H1 (cell line): ENCODE measurements around the gene S100A6. TPM values are rescaled to one million over a fixed set of nuclear protein-coding genes. Genes with fewer than 3 reads are reported as not detected.

Experiments
- CTCF ChIA-PET: fragments of 300-600 bp; sonication (Branson Sonifier 250); formaldehyde crosslinking; loops from one replicate; lab custom pipeline; 2021; ENCODE audit not compliant: partially characterized antibody; lab: Charles Lee
- POLR2A ChIA-PET: fragments of 300-600 bp; sonication (Branson Sonifier 250); formaldehyde crosslinking; loops from one replicate; lab custom pipeline; 2021; ENCODE audit warnings: inconsistent platforms; ENCODE audit not compliant: partially characterized antibody; lab: Charles Lee
- DNase-seq, 2 experiments: peaks; one replicate each; pipeline versions ENCODE4 v3.0.0 to v3.0.0-alpha.2; 2010 to 2022; ENCODE audit warnings: low spot score in 2 of 2, low read depth in 1 of 2, mixed read lengths in 1 of 2
- FAIRE-seq: peaks from 2 replicates; lab custom pipeline; 2011; peaks lifted over from hg19 to GRCh38; lab: Jason Lieb, UNC
- H2AFZ ChIP-seq: 2 replicates; pipeline ENCODE4 v1.8.1; 2012; ENCODE audit warnings: low read length, inconsistent platforms
- H2AK5ac ChIP-seq: 2 replicates; pipeline ENCODE4 v1.6.1; 2013; ENCODE audit warnings: low read depth, low read length
- H2BK120ac ChIP-seq: replicated peaks from 2 replicates; pipeline ENCODE3; 2013; ENCODE audit warnings: low read depth, low read length, inconsistent platforms
- H2BK12ac ChIP-seq: 2 replicates; pipeline ENCODE4 v1.6.1; 2013; ENCODE audit warnings: low read depth, low read length
- H2BK15ac ChIP-seq: 2 replicates; pipeline ENCODE4 v1.6.1; 2013; ENCODE audit warnings: low read length
- H2BK20ac ChIP-seq: 2 replicates; pipeline ENCODE4 v1.6.1; 2013; ENCODE audit warnings: low read length
- H2BK5ac ChIP-seq: 2 replicates; pipeline ENCODE4 v1.6.1; 2013; ENCODE audit warnings: low read depth, low read length
- H3K14ac ChIP-seq: 2 replicates; pipeline ENCODE4 v1.6.1; 2013; ENCODE audit warnings: inconsistent platforms; ENCODE audit not compliant: insufficient read length
- H3K18ac ChIP-seq: 2 replicates; pipeline ENCODE4 v1.6.1; 2013; ENCODE audit warnings: low read length; ENCODE audit errors: extremely low read depth
- H3K23ac ChIP-seq: 2 replicates; pipeline ENCODE4 v1.6.1; 2013; ENCODE audit warnings: inconsistent platforms; ENCODE audit not compliant: insufficient read length
- H3K23me2 ChIP-seq: 2 replicates; pipeline ENCODE4 v1.6.1; 2013; ENCODE audit warnings: low read depth, low read length
- H3K27ac ChIP-seq: 2 replicates; pipeline ENCODE4 v1.6.1; 2011; ENCODE audit warnings: low read depth, low read length, inconsistent platforms
- H3K27me3 ChIP-seq, 4 experiments: replicated peaks in 1 of 4; 1 replicate in 1 of 4; 2 replicates in 3 of 4; pipeline versions ENCODE4 v1.6.1 to v1.8.1; 2011 to 2013; ENCODE audit warnings: low read length in 3 of 4, mild to moderate bottlenecking in 3 of 4, inconsistent platforms in 2 of 4, mixed read lengths in 2 of 4, moderate library complexity in 1 of 4; ENCODE audit not compliant: control insufficient read depth in 3 of 4, insufficient read depth in 3 of 4; ENCODE audit errors: extremely low read depth in 1 of 4
- H3K36me3 ChIP-seq, 4 experiments: 2 replicates each; pipeline versions ENCODE4 v1.6.1 to v1.8.1; 2011 to 2013; ENCODE audit warnings: mild to moderate bottlenecking in 4 of 4, low read length in 3 of 4, moderate library complexity in 2 of 4, control low read depth in 1 of 4, inconsistent platforms in 1 of 4; ENCODE audit not compliant: insufficient read depth in 4 of 4, control insufficient read depth in 2 of 4
- H3K4ac ChIP-seq: replicated peaks from 2 replicates; pipeline ENCODE3; 2013; ENCODE audit warnings: low read length, low read depth, mixed read lengths, inconsistent platforms; ENCODE audit not compliant: insufficient read length
- H3K4me1 ChIP-seq, 4 experiments: replicated peaks in 1 of 4; 1 replicate in 1 of 4; 2 replicates in 3 of 4; pipeline versions ENCODE4 v1.6.1 to v1.8.1; 2011 to 2013; ENCODE audit warnings: low read length in 3 of 4, inconsistent platforms in 2 of 4, mixed read lengths in 1 of 4; ENCODE audit not compliant: insufficient read depth in 4 of 4, control insufficient read depth in 3 of 4
- H3K4me2 ChIP-seq, 2 experiments: 2 replicates each; pipeline versions ENCODE4 v1.6.1 to v1.8.1; 2011 to 2013; ENCODE audit warnings: low read depth in 2 of 2, low read length in 2 of 2, control low read depth in 1 of 2, inconsistent platforms in 1 of 2, mild to moderate bottlenecking in 1 of 2; ENCODE audit not compliant: insufficient read depth in 1 of 2
- H3K4me3 ChIP-seq, 4 experiments: fragments of 200-600, 300-600 bp in 1 of 4; sonication (generic), shearing (Covaris generic), sonication (Bioruptor Twin) in 1 of 4; 2 replicates each; pipeline versions ENCODE4 v1.5.1 to v1.8.1; 2011 to 2016; ENCODE audit warnings: low read length in 4 of 4, low read depth in 3 of 4, control low read depth in 2 of 4, inconsistent platforms in 2 of 4, mild to moderate bottlenecking in 2 of 4, mixed read lengths in 1 of 4, moderate library complexity in 1 of 4; ENCODE audit not compliant: insufficient read depth in 2 of 4; ENCODE audit errors: extremely low read depth in 1 of 4
- H3K56ac ChIP-seq: replicated peaks from 2 replicates; pipeline ENCODE3; 2013; ENCODE audit warnings: low read depth, mild to moderate bottlenecking, mixed read lengths, low read length, inconsistent platforms; ENCODE audit not compliant: insufficient read length
- H3K79me1 ChIP-seq: 2 replicates; pipeline ENCODE4 v1.6.1; 2013; ENCODE audit warnings: low read depth, low read length, control low read depth
- H3K79me2 ChIP-seq, 2 experiments: 2 replicates each; pipeline versions ENCODE4 v1.6.1 to v1.8.1; 2012 to 2013; ENCODE audit warnings: low read length in 2 of 2, mild to moderate bottlenecking in 2 of 2, inconsistent platforms in 1 of 2; ENCODE audit not compliant: insufficient read depth in 2 of 2, control insufficient read depth in 1 of 2
- H3K9ac ChIP-seq, 4 experiments: replicated peaks in 1 of 4; 1 replicate in 1 of 4; 2 replicates in 3 of 4; pipeline versions ENCODE4 v1.6.1 to v1.8.1; 2011 to 2013; ENCODE audit warnings: low read depth in 3 of 4, low read length in 3 of 4, control low read depth in 2 of 4, mild to moderate bottlenecking in 2 of 4, moderate library complexity in 2 of 4, inconsistent platforms in 1 of 4; ENCODE audit errors: extremely low read depth in 1 of 4
- H3K9me3 ChIP-seq, 2 experiments: 2 replicates each; pipeline versions ENCODE4 v1.6.1 to v1.8.1; 2012 to 2013; ENCODE audit warnings: mild to moderate bottlenecking in 2 of 2, moderate library complexity in 2 of 2, control low read depth in 1 of 2, inconsistent platforms in 1 of 2, low read depth in 1 of 2, low read length in 1 of 2, mixed read lengths in 1 of 2; ENCODE audit not compliant: insufficient read depth in 2 of 2
- H4K20me1 ChIP-seq, 2 experiments: replicated peaks in 1 of 2; 2 replicates each; pipeline versions ENCODE3 to v1.8.1; 2011 to 2013; ENCODE audit warnings: inconsistent platforms in 2 of 2, low read length in 2 of 2, mild to moderate bottlenecking in 1 of 2; ENCODE audit not compliant: insufficient read depth in 2 of 2, control insufficient read depth in 1 of 2
- H4K5ac ChIP-seq: 2 replicates; pipeline ENCODE4 v1.6.1; 2013; ENCODE audit warnings: low read length, low read depth, mixed read lengths, inconsistent platforms; ENCODE audit not compliant: insufficient read length
- H4K8ac ChIP-seq: 2 replicates; pipeline ENCODE4 v1.8.0; 2013; ENCODE audit warnings: mild to moderate bottlenecking, moderate library complexity, low read length, inconsistent platforms; ENCODE audit not compliant: insufficient read depth; ENCODE audit errors: extremely low read depth
- H4K91ac ChIP-seq: replicated peaks from 2 replicates; pipeline ENCODE3; 2013; ENCODE audit warnings: low read length, mixed read lengths, inconsistent platforms; ENCODE audit not compliant: insufficient read length
- ATF3 ChIP-seq: IDR thresholded peaks from 2 replicates; pipeline ENCODE4 v1.6.1; 2011; ENCODE audit warnings: low read depth, mild to moderate bottlenecking, low read length; ENCODE audit not compliant: insufficient read depth
- EGR1 ChIP-seq: IDR thresholded peaks from 2 replicates; pipeline ENCODE4 v1.6.1; 2011; ENCODE audit warnings: low read depth, low read length, borderline replicate concordance
- GTF2F1 ChIP-seq: IDR thresholded peaks from 2 replicates; pipeline ENCODE4 v1.6.1; 2012; ENCODE audit warnings: low read depth, low read length, improper control_type of control experiment, borderline replicate concordance
- RNF2 ChIP-seq: fragments of 200-900, 300-1000 bp; sonication (generic); IDR thresholded peaks from 2 replicates; pipeline ENCODE4 v1.7.1; 2016; ENCODE audit warnings: borderline replicate concordance, low read depth, mild to moderate bottlenecking, antibody characterized with exemption, low read length; ENCODE audit not compliant: poor library complexity, severe bottlenecking; ENCODE audit errors: missing control alignments
- SIN3A ChIP-seq, 2 experiments: IDR thresholded peaks in 1 of 2; conservative IDR thresholded peaks in 1 of 2; 2 replicates each; pipeline ENCODE4 v1.6.1; 2011 to 2012; ENCODE audit warnings: low read length in 2 of 2, improper control_type of control experiment in 1 of 2, low read depth in 1 of 2, mild to moderate bottlenecking in 1 of 2
- TEAD4 ChIP-seq: IDR thresholded peaks from 2 replicates; pipeline ENCODE4 v1.6.1; 2012; ENCODE audit warnings: low read depth, low read length, inconsistent platforms, mixed read lengths
- polyA plus RNA-seq, 7 experiments: library from polyadenylated mRNA; depleted of rRNA in 3 of 7; stranded (reverse) in 5 of 7; unstranded in 2 of 7; fragments of >200 nt in 5 of 7; fragments of 200-250 nt in 2 of 7; gene quantifications; 1 replicate in 5 of 7; 2 replicates in 1 of 7; 4 replicates in 1 of 7; pipeline versions ENCODE4 v1.2.1 to v1.2.3, GENCODE V29; 2011 to 2013; ENCODE audit warnings: missing spikeins in 2 of 7, mixed read lengths in 2 of 7
- total RNA-seq: library from RNA; stranded (reverse); fragmentation: NEBNext Ultra II Directional; extraction: Animal tissue kit (Norgen Biotek cat#: 25700); gene quantifications from 2 replicates; pipeline ENCODE4 v1.2.1, GENCODE V29; 2021

Gene S100A6
- total and polyA plus RNA-seq, 2 of the 8 experiments (the other 6 are each of a cell fraction or from before 2014, with no cell fraction given) = 11.1 to 63.0 TPM

GRCh38 chr1:153578490-153578889, 42.7 kb upstream of the S100A6 start:
- no peaks in the 10 kb centered on the region for H4K20me1 ChIP-seq
- peaks cover 0 to 12% of the 10 kb centered on the region in 2 experiments; a peak in 1 of 4 replicates for H3K9me3 ChIP-seq
- H4K91ac ChIP-seq = no peak overlapping the region
- H3K23ac ChIP-seq = no peak overlapping the region
- H3K4me3 ChIP-seq = no peak overlapping the region
- H4K8ac ChIP-seq = no peak overlapping the region
- H4K5ac ChIP-seq = no peak overlapping the region
- POLR2A ChIA-PET = interaction anchor here (0.9 to 3.6 kb wide), 4 partner anchors 20 to 412 kb away, joined by 3 to 20 read pairs (median 3); partner anchors contain the start of genes CHTOP, RPS27 and S100A13
- no peaks in the 10 kb centered on the region for H3K36me3 ChIP-seq
- no peak overlapping the region for H3K9ac ChIP-seq
- peaks cover 0 to 3% (median 0%) of the 10 kb centered on the region in 4 experiments; a peak in 2 of 7 replicates for H3K4me1 ChIP-seq
- H3K79me2 ChIP-seq = no peaks in the 10 kb centered on the region
- no peak overlapping the region for H2BK12ac ChIP-seq
- no peak overlapping the region for H2BK15ac ChIP-seq
- no peak overlapping the region for H3K4ac ChIP-seq
- no peak overlapping the region for H3K14ac ChIP-seq
- no peak overlapping the region for H3K4me2 ChIP-seq
- no peak overlapping the region for H3K27ac ChIP-seq
- no peak overlapping the region for H2BK5ac ChIP-seq
- CTCF ChIA-PET = interaction anchor here (1.0 to 4.2 kb wide), 8 partner anchors 10 to 85 kb away, joined by 3 to 64 read pairs (median 10); partner anchors contain the start of genes S100A1, S100A13, S100A14 and S100A16
- H3K79me1 ChIP-seq = no peaks in the 10 kb centered on the region
- no peak overlapping the region for H2AK5ac ChIP-seq
- H2AFZ ChIP-seq = no peak overlapping the region
- no peak for DNase-seq
- no peaks in the 10 kb centered on the region for H3K27me3 ChIP-seq
- no peak for FAIRE-seq
- H3K18ac ChIP-seq = no peak overlapping the region
- no peak overlapping the region for H2BK120ac ChIP-seq
- no peak overlapping the region for H3K56ac ChIP-seq
- H2BK20ac ChIP-seq = no peak overlapping the region
- no peaks in the 10 kb centered on the region; the same call in 1 of the 2 replicates for H3K23me2 ChIP-seq
- no peak for TF ChIP-seq TEAD4
- no peak for TF ChIP-seq SIN3A (conservative IDR thresholded peaks at IDR 0.05 in 1 of 2, IDR thresholded peaks at IDR 0.05 in 1 of 2; ENCODE audit: low read depth in 1 of 2, low read length in 2 of 2)
- no peak for TF ChIP-seq EGR1
- TF ChIP-seq ATF3 = no peak
- TF ChIP-seq GTF2F1 = no peak
- TF ChIP-seq RNF2 = no peak
